Measurements from ENCODE around the gene HSCB. TPM values are rescaled to one million over a fixed set of nuclear protein-coding genes. Genes with fewer than 3 reads are reported as not detected.

The HSCB gene
- total RNA-seq, 6 donors from 2014 or later: 9.7 to 29.3 (median 12.3) TPM

DNA sequence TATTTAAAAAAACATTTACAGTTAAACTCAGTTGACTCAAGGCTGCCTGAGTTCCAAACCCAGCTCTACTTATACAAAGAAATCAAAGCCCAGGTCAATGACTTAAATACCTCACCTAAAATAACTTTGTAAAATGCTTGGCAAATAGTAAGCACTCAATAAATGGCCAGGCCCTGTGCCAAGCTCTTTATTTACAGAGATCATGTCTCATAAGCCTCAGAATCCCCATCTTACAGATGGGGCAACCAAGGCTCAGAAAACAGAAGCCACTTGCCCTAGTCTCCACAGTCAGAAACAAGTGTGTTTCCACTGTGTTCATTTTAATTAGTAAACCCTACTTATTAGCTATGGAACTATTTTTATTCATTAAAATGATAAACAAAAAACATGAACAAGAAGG lies 31.7 kb upstream of the HSCB start:
- TF ChIP-seq POLR2AphosphoS5 (IDR thresholded peaks at IDR 0.05) (no peak), POLR2A (IDR thresholded peaks at IDR 0.05) (no peak), CTCF (IDR thresholded peaks at IDR 0.05) (no peak), EP300 (IDR thresholded peaks at IDR 0.05) (no peak)
- DNase-seq (no peak), ATAC-seq (ENCODE audit: low FRiP score in 2 of 2) (no peak)
- no peaks in the 10 kb centered on the region for H3K36me3 ChIP-seq
- H3K9me3 ChIP-seq: no peaks in the 10 kb centered on the region
- no peak overlapping the region for H3K4me3 ChIP-seq
- peaks cover 3 to 21% (median 12%) of the 10 kb centered on the region in 4 donors for H3K4me1 ChIP-seq
- peak overlapping the region; percentile 8 to 44 (median 34) for H3K27ac ChIP-seq
- H3K27me3 ChIP-seq: no peaks in the 10 kb centered on the region

- no peak overlapping the region for H3K4me3 ChIP-seq
- H3K9me3 ChIP-seq: no peaks in the 10 kb centered on the region
- H3K36me3 ChIP-seq: no peaks in the 10 kb centered on the region
- peak in 1 of 2 donors; percentile 73 for ATAC-seq (ENCODE audit: low FRiP score in 2 of 2)
- DNase-seq: no peak
- TF ChIP-seq EP300 (IDR thresholded peaks at IDR 0.05): no peak
- no peak for TF ChIP-seq POLR2A (IDR thresholded peaks at IDR 0.05)
- no peak for TF ChIP-seq POLR2AphosphoS5 (IDR thresholded peaks at IDR 0.05)
- no peak for TF ChIP-seq CTCF (IDR thresholded peaks at IDR 0.05)
- H3K27ac ChIP-seq: peak overlapping the region in 3 of 4 donors; percentile 29 to 44 (median 38)
- H3K4me1 ChIP-seq: peaks cover 3 to 21% (median 12%) of the 10 kb centered on the region in 4 donors
- H3K27me3 ChIP-seq: no peaks in the 10 kb centered on the region
- WGBS, 2 donors: 42 to 63% methylated on average over 3 of the region's 3 CpGs
Observed at GRCh38 chr22:28710576-28711191, 31.2 kb upstream of the HSCB start.

GRCh38 chr22:28711341-28711740 lies 30.5 kb upstream of the HSCB start:
- Histone ChIP-seq H3K4me3 (no peak overlapping the region), H3K36me3 (no peaks in the 10 kb centered on the region), H3K9me3 (no peaks in the 10 kb centered on the region), H3K27ac (peak overlapping the region in 2 of 4 donors; percentile 38 to 54), H3K27me3 (no peaks in the 10 kb centered on the region), H3K4me1 (peaks cover 3 to 21% (median 12%) of the 10 kb centered on the region in 4 donors)
- 48 to 66% methylated on average over 2 of the region's 2 CpGs for WGBS, 2 donors
- DNase-seq: no peak
- TF ChIP-seq POLR2AphosphoS5 (IDR thresholded peaks at IDR 0.05) (no peak), POLR2A (IDR thresholded peaks at IDR 0.05) (no peak), CTCF (IDR thresholded peaks at IDR 0.05) (no peak)
- ATAC-seq (ENCODE audit: low FRiP score in 2 of 2): no peak

DNA sequence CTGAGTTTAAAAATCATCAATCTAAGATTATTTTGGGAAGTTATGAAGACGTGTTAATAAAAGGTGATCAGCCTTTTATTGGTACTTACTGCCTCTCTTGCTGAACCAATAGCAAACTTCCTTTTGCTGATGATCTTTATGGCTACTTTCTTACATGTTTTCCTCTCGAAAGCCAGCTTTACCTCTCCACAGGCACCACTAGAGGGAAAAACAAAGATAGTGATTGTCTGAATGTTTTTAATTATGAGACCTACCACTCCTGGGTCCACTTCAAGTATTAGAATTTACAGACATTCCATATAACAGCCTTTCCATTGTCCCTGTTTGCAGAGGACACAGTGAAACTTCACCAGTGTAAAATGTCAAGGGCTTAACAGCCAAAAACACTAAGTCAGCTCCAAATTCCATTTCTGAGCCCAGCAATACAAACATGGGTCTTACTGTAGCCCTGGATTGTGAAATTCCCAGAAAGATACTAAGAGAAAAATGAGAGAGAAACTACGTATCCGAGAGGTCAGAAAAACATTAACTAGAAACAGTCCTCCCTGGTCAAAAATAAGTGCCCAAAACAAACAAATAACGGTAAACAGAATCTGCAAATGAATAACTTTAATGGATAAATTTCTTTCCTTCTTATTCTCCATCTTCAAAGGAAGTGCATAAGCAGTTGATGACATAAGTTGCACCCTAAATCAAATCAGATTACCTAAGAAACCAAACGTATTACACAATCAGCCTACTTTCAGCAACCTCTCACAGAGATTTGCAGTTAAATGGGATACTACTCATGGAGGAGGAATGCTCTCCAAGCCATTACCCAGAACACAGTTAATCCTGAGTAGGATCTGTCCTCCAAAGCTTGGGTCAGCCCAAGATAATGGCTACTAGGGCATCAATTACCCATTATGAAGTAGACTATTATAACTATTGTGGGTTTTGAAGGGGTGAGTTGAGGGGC lies 29.7 kb upstream of the HSCB start:
- Histone ChIP-seq H3K36me3 (no peaks in the 10 kb centered on the region), H3K4me3 (peak overlapping the region in 1 of 4 donors; percentile 8), H3K27ac (peak overlapping the region; percentile 36 to 67 (median 57)), H3K27me3 (no peaks in the 10 kb centered on the region), H3K9me3 (no peaks in the 10 kb centered on the region), H3K4me1 (peaks cover 3 to 21% (median 12%) of the 10 kb centered on the region in 4 donors)
- DNase-seq: no peak
- WGBS, 2 donors: 56 to 57% methylated on average over 6 of the region's 6 CpGs
- TF ChIP-seq POLR2A (IDR thresholded peaks at IDR 0.05) (no peak), POLR2AphosphoS5 (IDR thresholded peaks at IDR 0.05) (peak; percentile 12 to 69), CTCF (IDR thresholded peaks at IDR 0.05) (no peak), EP300 (IDR thresholded peaks at IDR 0.05) (peak in 1 of 4 donors; percentile 69)
- ATAC-seq (ENCODE audit: low FRiP score in 2 of 2): peak; percentile 90 to 95
